IMR-90 (cell line): ENCODE data around the gene CDHR2. TPM values are rescaled to one million over a fixed set of nuclear protein-coding genes. Genes with fewer than 3 reads are reported as not detected.

ENCODE experiments used
- ATAC-seq: fragments of 200-7000 bp; cut with Tn5 transposase; 2 replicates; pipeline ENCODE4 v1.9.1; 2020; ENCODE audit warnings: low read depth, mild to moderate bottlenecking, moderate library complexity
- BruUV-seq: library from RNA; stranded (reverse); fragments of 400-500 nt; replicated peaks from 2 replicates; lab custom pipeline; 2021; lab: Mats Ljungman, UMichigan
- CTCF ChIA-PET: fragments of 300-600 bp; formaldehyde crosslinking; extraction: SDS; loops from one replicate; lab custom pipeline; 2021; ENCODE audit warnings: antibody characterized with exemption; lab: Yijun Ruan, JAX
- POLR2A ChIA-PET: fragments of 300-600 bp; sonication (Branson Sonifier 250); formaldehyde crosslinking; loops from one replicate; lab custom pipeline; 2022; ENCODE audit warnings: antibody characterized with exemption; ENCODE audit not compliant: unreplicated experiment; lab: Charles Lee
- DNase-seq: peaks from one replicate; pipeline ENCODE4 v3.0.0; 2013
- H2AFZ ChIP-seq: replicated peaks from 2 replicates; pipeline ENCODE3; 2013; ENCODE audit warnings: low read length, mild to moderate bottlenecking; ENCODE audit not compliant: poor library complexity
- H2AK5ac ChIP-seq: 2 replicates; pipeline ENCODE4 v1.6.1; 2013; ENCODE audit warnings: low read depth, low read length, inconsistent platforms
- H2AK9ac ChIP-seq: replicated peaks from 2 replicates; pipeline ENCODE3; 2013; ENCODE audit warnings: mild to moderate bottlenecking, low read depth, low read length, moderate library complexity; ENCODE audit not compliant: poor library complexity
- H2BK120ac ChIP-seq: 2 replicates; pipeline ENCODE4 v1.6.1; 2013; ENCODE audit warnings: low read depth, low read length, inconsistent platforms
- H2BK15ac ChIP-seq: 3 replicates; pipeline ENCODE4 v1.6.1; 2013; ENCODE audit warnings: low read depth, low read length, inconsistent platforms
- H2BK20ac ChIP-seq: 2 replicates; pipeline ENCODE4 v1.6.1; 2013; ENCODE audit warnings: low read depth, mild to moderate bottlenecking, inconsistent platforms, low read length, moderate library complexity
- H2BK5ac ChIP-seq: 2 replicates; pipeline ENCODE4 v1.6.1; 2013; ENCODE audit warnings: mild to moderate bottlenecking, low read depth, low read length, inconsistent platforms; ENCODE audit not compliant: poor library complexity, severe bottlenecking
- H3K14ac ChIP-seq: replicated peaks from 2 replicates; pipeline ENCODE4 v1.6.1; 2013; ENCODE audit warnings: low read depth, low read length, inconsistent platforms
- H3K18ac ChIP-seq: 2 replicates; pipeline ENCODE4 v1.6.1; 2013; ENCODE audit warnings: low read depth, low read length, control low read depth
- H3K23ac ChIP-seq: 2 replicates; pipeline ENCODE4 v1.6.1; 2013; ENCODE audit warnings: low read depth, low read length, inconsistent platforms
- H3K27ac ChIP-seq: 2 replicates; pipeline ENCODE4 v1.5.1; 2013; ENCODE audit warnings: mild to moderate bottlenecking, control low read depth, low read length; ENCODE audit not compliant: insufficient read depth
- H3K27me3 ChIP-seq: 2 replicates; pipeline ENCODE4 v1.6.1; 2013; ENCODE audit warnings: low read length; ENCODE audit not compliant: control insufficient read depth, insufficient read depth
- H3K36me3 ChIP-seq: 2 replicates; pipeline ENCODE4 v1.6.1; 2013; ENCODE audit warnings: low read length, mixed read lengths; ENCODE audit not compliant: control insufficient read depth, insufficient read depth
- H3K4ac ChIP-seq: 2 replicates; pipeline ENCODE4 v1.6.1; 2013; ENCODE audit warnings: low read depth, low read length, inconsistent platforms
- H3K4me1 ChIP-seq: 2 replicates; pipeline ENCODE4 v1.6.1; 2013; ENCODE audit warnings: low read length, mixed read lengths; ENCODE audit not compliant: control insufficient read depth, insufficient read depth
- H3K4me2 ChIP-seq: 2 replicates; pipeline ENCODE4 v1.6.1; 2013; ENCODE audit warnings: low read depth, mild to moderate bottlenecking, control low read depth, low read length, moderate library complexity
- H3K4me3 ChIP-seq: 2 replicates; pipeline ENCODE4 v1.5.1; 2013; ENCODE audit warnings: low read depth, mild to moderate bottlenecking, control low read depth, low read length, moderate library complexity; ENCODE audit not compliant: insufficient read depth
- H3K56ac ChIP-seq: 2 replicates; pipeline ENCODE4 v1.6.1; 2013; ENCODE audit warnings: low read length, inconsistent platforms; ENCODE audit not compliant: insufficient read depth; ENCODE audit errors: extremely low read depth
- H3K79me1 ChIP-seq, 2 experiments: 2 replicates each; pipeline ENCODE4 v1.6.1; 2013; ENCODE audit warnings: low read length in 2 of 2, inconsistent platforms in 1 of 2, low read depth in 1 of 2
- H3K9ac ChIP-seq: 2 replicates; pipeline ENCODE4 v1.6.1; 2013; ENCODE audit warnings: low read depth, low read length, control low read depth
- H3K9me1 ChIP-seq: 2 replicates; pipeline ENCODE4 v1.6.1; 2013; ENCODE audit warnings: low read length, inconsistent platforms; ENCODE audit not compliant: insufficient read depth
- H3K9me3 ChIP-seq: 2 replicates; pipeline ENCODE4 v1.6.1; 2013; ENCODE audit warnings: low read length; ENCODE audit not compliant: control insufficient read depth, insufficient read depth
- H4K20me1 ChIP-seq: 2 replicates; pipeline ENCODE4 v1.6.1; 2013; ENCODE audit warnings: low read length, inconsistent platforms; ENCODE audit not compliant: insufficient read depth
- H4K5ac ChIP-seq: 2 replicates; pipeline ENCODE4 v1.6.1; 2013; ENCODE audit warnings: mild to moderate bottlenecking, low read depth, low read length, control low read depth
- H4K8ac ChIP-seq, 2 experiments: 2 replicates each; pipeline ENCODE4 v1.6.1; 2013; ENCODE audit warnings: low read depth in 2 of 2, low read length in 2 of 2, control low read depth in 1 of 2, inconsistent platforms in 1 of 2
- H4K91ac ChIP-seq: 2 replicates; pipeline ENCODE4 v1.6.1; 2013; ENCODE audit warnings: low read depth, low read length, inconsistent platforms; ENCODE audit not compliant: insufficient read depth
- BHLHE40 ChIP-seq: fragments of 150-350 bp; IDR thresholded peaks from 2 replicates; pipeline ENCODE4 v1.6.1; 2016; ENCODE audit warnings: mild to moderate bottlenecking, low read depth, low read length
- CEBPB ChIP-seq: IDR thresholded peaks from 2 replicates; pipeline ENCODE4 v1.6.1; 2012; ENCODE audit warnings: low read depth, low read length, improper control_type of control experiment
- CHD1 ChIP-seq: IDR thresholded peaks from 2 replicates; pipeline ENCODE4 v1.6.1; 2012; ENCODE audit warnings: low read depth, low read length, improper control_type of control experiment
- CTCF ChIP-seq: conservative IDR thresholded peaks from 2 replicates; pipeline ENCODE4 v1.5.1; 2012; ENCODE audit warnings: mild to moderate bottlenecking, low read depth, low read length, improper control_type of control experiment
- ELK1 ChIP-seq: fragments of 150-350 bp; IDR thresholded peaks from 2 replicates; pipeline ENCODE4 v1.6.1; 2016; ENCODE audit warnings: low read depth, mild to moderate bottlenecking, low read length, moderate library complexity, borderline replicate concordance
- FOS ChIP-seq: fragments of 150-350 bp; IDR thresholded peaks from 2 replicates; pipeline ENCODE4 v1.6.1; 2016; ENCODE audit warnings: low read depth, low read length
- MAFK ChIP-seq: IDR thresholded peaks from 2 replicates; pipeline ENCODE4 v1.6.1; 2012; ENCODE audit warnings: low read depth, low read length, improper control_type of control experiment
- MAZ ChIP-seq: IDR thresholded peaks from 2 replicates; pipeline ENCODE4 v1.6.1; 2012; ENCODE audit warnings: low read depth, mild to moderate bottlenecking, low read length, improper control_type of control experiment, moderate library complexity, borderline replicate concordance
- MXI1 ChIP-seq: IDR thresholded peaks from 2 replicates; pipeline ENCODE4 v1.6.1; 2012; ENCODE audit warnings: low read depth, mild to moderate bottlenecking, low read length, moderate library complexity, borderline replicate concordance
- NFE2L2 ChIP-seq: fragments of 150-350 bp; IDR thresholded peaks from 2 replicates; pipeline ENCODE4 v1.6.1; 2016; ENCODE audit warnings: low read depth, mild to moderate bottlenecking, low read length
- POLR2A ChIP-seq: IDR thresholded peaks from 2 replicates; pipeline ENCODE4 v1.6.1; 2012; ENCODE audit warnings: mild to moderate bottlenecking, low read depth, low read length
- RAD21 ChIP-seq: IDR thresholded peaks from 2 replicates; pipeline ENCODE4 v1.6.1; 2012; ENCODE audit warnings: low read length, improper control_type of control experiment
- RCOR1 ChIP-seq: IDR thresholded peaks from 2 replicates; pipeline ENCODE4 v1.6.1; 2012; ENCODE audit warnings: mild to moderate bottlenecking, low read length, improper control_type of control experiment; ENCODE audit not compliant: insufficient replicate concordance
- RFX5 ChIP-seq: IDR thresholded peaks from 2 replicates; pipeline ENCODE4 v1.8.0; 2012; ENCODE audit warnings: low read depth, mild to moderate bottlenecking, low read length, moderate library complexity
- SMC3 ChIP-seq: fragments of 150-350 bp; IDR thresholded peaks from 2 replicates; pipeline ENCODE4 v1.6.1; 2016; ENCODE audit warnings: low read depth, mild to moderate bottlenecking, antibody characterized with exemption, low read length, moderate library complexity
- USF2 ChIP-seq: fragments of 150-350 bp; IDR thresholded peaks from 2 replicates; pipeline ENCODE4 v1.6.1; 2017; ENCODE audit warnings: mild to moderate bottlenecking, antibody characterized with exemption, low read length, low read depth
- WGBS, 2 experiments: methylation state at CpG; one replicate each; pipeline versions ENCODE4 v1.1.5 to v1.1.7; 2013; ENCODE audit warnings: missing lambda C conversion rate in 2 of 2; ENCODE audit not compliant: insufficient read length in 1 of 2; ENCODE audit errors: extremely low coverage in 2 of 2; 5-methylcytosine and 5-hydroxymethylcytosine counted together
- dilution Hi-C: fragments of 300-500 bp; cut with HindIII; formaldehyde crosslinking; loops from one replicate; pipeline ENCODE4 v1.14.3; 2018; ENCODE audit warnings: low sequenced_read_pairs; ENCODE audit not compliant: unreplicated experiment
- in situ Hi-C: fragments of 300-500 bp; cut with MboI; formaldehyde crosslinking; loops from 3 replicates; pipeline ENCODE4 v1.14.3; 2019; ENCODE audit warnings: low sequenced_read_pairs, inconsistent platforms, mixed read lengths
- intact Hi-C: fragments of 100-400 bp; cut with micrococcal nuclease; formaldehyde crosslinking; loops from 2 replicates; pipeline ENCODE4 v1.10.0; 2022
- polyA plus RNA-seq, 3 experiments: library from polyadenylated mRNA; depleted of rRNA; stranded (reverse); fragments of >200 nt; gene quantifications; 2 replicates each; pipeline ENCODE4 v1.2.3, GENCODE V29; 2012; ENCODE audit warnings: low replicate concordance in 1 of 3
- total RNA-seq: library from RNA; depleted of rRNA; stranded (reverse); fragments of >200 nt; gene quantifications from 2 replicates; pipeline ENCODE4 v1.2.3, GENCODE V29; 2012

The CDHR2 gene
- total and polyA plus RNA-seq, 2 of the 4 experiments (the other 2 are of a cell fraction) = not detected

GRCh38 chr5:176636426-176636825 lies 87.3 kb downstream of the CDHR2 start:
- H2AK9ac ChIP-seq = no peak overlapping the region
- no peaks in the 10 kb centered on the region for H3K9me1 ChIP-seq
- no peaks in the 10 kb centered on the region for H3K36me3 ChIP-seq
- H4K5ac ChIP-seq = no peak overlapping the region
- H3K9me3 ChIP-seq = peaks cover 5% of the 10 kb centered on the region
- no peak overlapping the region for H3K4ac ChIP-seq
- no peak overlapping the region for H4K91ac ChIP-seq
- no peak overlapping the region for H3K23ac ChIP-seq
- ChIA-PET CTCF (interaction anchor here (0.6 to 0.8 kb wide), 2 partner anchors 24 to 312 kb away, joined by 3 to 5 read pairs; no protein-coding TSS in a partner anchor), POLR2A (no interaction called here)
- TF ChIP-seq USF2 (no peak), BHLHE40 (no peak), MXI1 (no peak), FOS (no peak), CHD1 (no peak), POLR2A (no peak), CTCF (no peak), RAD21 (no peak), NFE2L2 (no peak), ELK1 (no peak), RCOR1 (no peak), MAZ (no peak), RFX5 (no peak), CEBPB (no peak), SMC3 (no peak), MAFK (no peak)
- no peaks in the 10 kb centered on the region for H4K20me1 ChIP-seq
- dilution Hi-C loops (no loop called here), intact Hi-C loops (no loop called here), in situ Hi-C loops (no loop called here)
- WGBS, 2 experiments = 7% methylated on average over 5 of the region's 9 CpGs; no CpG with 5 or more reads in 1 of the 2 experiments
- H2AFZ ChIP-seq = peak overlapping the region; percentile 24
- no peak overlapping the region for H3K27ac ChIP-seq
- H3K4me2 ChIP-seq = no peak overlapping the region
- H2BK120ac ChIP-seq = no peak overlapping the region
- H3K4me1 ChIP-seq = no peaks in the 10 kb centered on the region; the same call in 1 of the 2 replicates
- H2BK15ac ChIP-seq = no peak overlapping the region
- BruUV-seq = no TSS peak
- H3K79me1 ChIP-seq = no peaks in the 10 kb centered on the region
- ATAC-seq (peak; percentile 63), DNase-seq (no peak)
- no peak overlapping the region for H3K56ac ChIP-seq
- H2BK20ac ChIP-seq = no peak overlapping the region
- H4K8ac ChIP-seq = no peak overlapping the region
- no peak overlapping the region for H3K4me3 ChIP-seq
- H3K14ac ChIP-seq = no peak overlapping the region
- H2BK5ac ChIP-seq = no peak overlapping the region
- H2AK5ac ChIP-seq = no peak overlapping the region
- H3K27me3 ChIP-seq = peaks cover 70% of the 10 kb centered on the region
- no peak overlapping the region for H3K18ac ChIP-seq
- no peak overlapping the region for H3K9ac ChIP-seq
